NCI-H1694 (cell line): ENCODE data around the gene HERPUD2.

Experiments
- DNase-seq: peaks from one replicate; lab custom pipeline; 2025; lab: John Stamatoyannopoulos, UW

HERPUD2 gene

DNA sequence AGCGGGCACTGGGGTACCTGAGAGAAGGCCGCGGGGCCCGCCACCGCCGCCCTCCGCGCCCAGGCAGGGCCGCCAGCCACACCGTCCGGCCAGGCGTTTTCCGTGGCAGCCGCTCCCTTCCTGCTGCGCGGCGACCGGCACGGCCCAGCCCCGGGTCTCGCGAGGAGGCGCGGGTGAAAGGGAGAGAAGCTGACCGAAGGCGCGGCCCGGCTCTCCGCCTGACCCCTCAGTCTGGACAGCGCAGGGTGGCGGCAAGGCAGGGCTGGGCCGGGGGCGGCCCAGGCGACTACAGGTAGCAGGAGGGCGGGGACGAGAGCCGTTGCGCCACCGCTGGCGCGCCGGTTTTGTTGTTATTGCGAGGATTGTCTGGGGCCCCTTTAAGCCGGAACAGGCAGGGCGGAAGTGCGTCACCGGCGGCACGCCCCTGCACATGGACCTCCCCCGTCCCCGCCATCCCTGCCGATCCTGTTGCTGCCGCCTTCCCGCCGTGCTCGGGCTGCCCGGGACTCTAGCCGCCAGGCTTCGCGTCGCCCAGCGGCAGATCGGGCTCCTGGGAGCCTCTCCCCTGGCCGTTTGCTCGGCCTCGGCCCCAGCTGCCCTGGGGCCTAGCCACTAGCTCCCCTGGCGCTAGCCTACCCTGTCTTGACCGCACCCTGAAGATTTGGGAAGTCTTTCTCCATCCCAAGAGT, at the start of gene HERPUD2:
TSS of gene HERPUD2 (minus strand) at position 352 of the 689 bp plus-strand sequence. CDS start 805 bp downstream, outside the sequence.
- DNase-seq, result peak; percentile 83

- no peak for DNase-seq
Measured at GRCh38 chr7:35738889-35739288, 44.0 kb upstream of the HERPUD2 start.

GRCh38 chr7:35736725-35737124, 41.8 kb upstream of the HERPUD2 start:
- no peak for DNase-seq

GRCh38 chr7:35735396-35735795, 40.5 kb upstream of the HERPUD2 start:
- no peak for DNase-seq

DNA sequence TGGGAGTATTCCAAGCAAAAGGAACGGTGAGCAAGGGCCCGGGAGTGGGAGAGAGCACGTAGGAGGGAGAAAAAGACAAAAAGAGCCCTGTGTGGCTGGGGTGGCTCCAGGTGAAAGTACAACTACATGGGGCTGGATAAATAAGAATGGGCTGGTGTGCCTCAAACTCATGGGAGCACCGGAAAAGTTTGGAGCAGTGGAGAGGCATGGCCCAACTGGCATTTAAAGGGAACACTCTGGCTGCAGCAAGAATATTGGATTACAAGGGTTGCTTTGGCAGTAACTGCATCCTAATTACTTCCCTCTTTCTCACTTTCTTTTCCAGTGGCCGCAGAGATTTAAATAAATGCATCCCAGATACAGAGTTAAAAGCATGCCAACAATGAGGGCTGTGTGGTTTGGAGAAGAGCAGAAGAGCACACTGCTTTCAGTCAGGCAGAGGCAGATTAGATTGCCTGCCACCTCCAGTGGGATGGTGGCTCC, 39.1 kb upstream of the HERPUD2 start:
- DNase-seq, result no peak

DNA sequence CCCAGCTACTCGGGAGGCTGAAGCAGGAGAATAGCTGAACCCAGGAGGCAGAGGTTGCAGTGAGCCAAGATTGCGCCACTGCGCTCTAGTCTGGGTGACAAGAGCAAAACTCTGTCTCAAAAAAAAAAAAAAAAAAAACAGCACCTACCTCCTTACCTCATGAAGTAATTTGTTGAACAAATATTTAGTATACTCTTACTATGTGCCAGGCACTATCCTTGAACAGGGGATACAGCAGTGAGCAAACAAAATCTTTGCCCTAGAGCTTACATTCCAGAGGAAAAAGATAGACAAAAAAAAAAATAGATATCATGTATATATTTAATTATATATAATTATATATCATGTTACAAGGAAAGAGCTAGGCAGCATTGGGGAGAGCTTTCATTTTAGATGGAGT, 36.4 kb upstream of the HERPUD2 start:
- DNase-seq, result no peak

DNA sequence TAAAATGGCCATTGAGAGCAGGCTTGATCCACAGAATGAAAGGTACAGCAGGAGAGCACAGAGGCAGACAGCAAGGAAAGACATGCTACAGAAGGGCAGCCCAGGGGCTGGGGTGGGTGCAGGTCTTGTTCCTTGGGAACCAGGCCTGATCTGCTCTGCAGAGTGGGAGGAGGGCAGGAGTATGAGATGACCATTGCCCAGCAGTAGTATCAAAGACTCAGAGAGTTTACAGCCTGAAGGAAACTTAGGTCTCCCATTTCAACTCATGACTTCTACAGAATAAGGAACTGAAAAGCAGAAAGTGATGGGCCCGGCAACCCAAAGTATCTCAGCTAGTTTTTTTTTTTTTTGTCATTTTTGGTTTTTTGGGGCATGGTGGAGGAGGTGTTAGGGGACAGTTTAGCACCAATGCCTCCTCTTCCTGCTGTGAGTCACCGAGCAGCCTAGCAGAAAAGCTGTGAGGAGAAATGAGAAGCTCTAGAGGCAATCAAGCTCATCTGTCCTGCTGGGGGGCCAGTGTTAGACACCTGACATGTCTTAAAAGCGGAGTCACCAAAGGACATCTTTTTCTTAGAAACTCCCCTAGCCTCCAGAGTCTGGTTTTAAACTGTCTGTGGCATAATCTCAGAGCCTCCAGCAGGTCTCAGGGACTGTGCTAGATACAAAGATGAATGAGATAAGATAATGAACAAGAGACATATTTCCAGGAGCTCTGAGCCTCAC, 34.3 kb upstream of the HERPUD2 start:
- DNase-seq, result no peak

DNA sequence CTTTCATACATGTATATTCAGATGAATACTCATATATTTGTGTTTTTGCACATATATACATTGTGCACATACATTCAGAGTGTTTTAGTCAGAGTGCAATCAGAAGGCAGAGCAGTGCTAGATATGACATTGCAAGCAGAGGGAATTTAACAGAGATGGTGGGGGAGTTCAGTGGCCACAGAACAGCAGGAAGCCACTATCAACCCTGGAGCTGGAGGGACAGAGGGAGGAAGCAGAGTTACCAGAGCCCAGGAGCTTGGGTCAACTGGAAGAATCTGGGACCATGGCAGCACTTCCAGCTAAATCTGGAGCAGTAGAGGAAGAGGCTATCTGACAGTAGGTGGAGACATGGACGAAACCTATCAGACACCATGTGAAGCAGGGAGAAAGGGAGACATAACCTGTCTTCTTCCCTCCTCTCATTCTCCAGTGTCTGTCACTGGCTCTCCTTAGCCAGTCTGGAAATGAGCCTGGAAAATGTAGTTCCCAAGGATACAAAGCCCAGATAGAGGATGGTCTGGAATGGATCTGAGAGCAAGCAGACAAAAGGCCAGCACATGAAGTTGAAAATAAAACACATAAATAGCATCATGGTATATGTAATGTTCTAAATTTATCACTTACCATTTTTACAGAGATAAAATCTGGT, 33.6 kb upstream of the HERPUD2 start:
- no peak for DNase-seq

GRCh38 chr7:35727571-35727970, 32.6 kb upstream of the HERPUD2 start:
- no peak for DNase-seq

- no peak for DNase-seq
Measured at GRCh38 chr7:35726654-35727053, 31.7 kb upstream of the HERPUD2 start.

- no peak for DNase-seq
Measured at GRCh38 chr7:35725280-35725680, 30.3 kb upstream of the HERPUD2 start.

GRCh38 chr7:35723011-35723410, 28.1 kb upstream of the HERPUD2 start:
- DNase-seq, result no peak

- no peak for DNase-seq
Measured at GRCh38 chr7:35722054-35722849, 27.3 kb upstream of the HERPUD2 start.

DNA sequence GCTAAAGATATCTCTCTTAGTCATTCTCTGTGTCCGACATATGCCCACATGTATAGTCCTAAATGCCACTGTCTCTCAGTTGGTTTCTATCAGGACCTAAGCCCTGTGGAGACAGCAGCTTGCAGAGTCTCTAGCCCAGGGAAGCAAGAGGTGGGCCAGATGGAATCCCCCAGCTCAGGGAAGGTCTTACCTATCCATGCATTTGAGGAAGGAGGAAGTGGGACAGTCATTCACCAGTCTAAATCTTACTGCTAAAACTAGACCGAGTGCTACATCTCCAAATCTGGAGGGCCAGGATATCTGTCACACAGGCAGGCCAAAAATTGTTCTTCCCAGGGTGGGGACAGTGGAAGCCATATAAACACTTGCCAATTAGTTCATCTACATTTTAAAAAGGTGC, 26.4 kb upstream of the HERPUD2 start:
- no peak for DNase-seq

DNA sequence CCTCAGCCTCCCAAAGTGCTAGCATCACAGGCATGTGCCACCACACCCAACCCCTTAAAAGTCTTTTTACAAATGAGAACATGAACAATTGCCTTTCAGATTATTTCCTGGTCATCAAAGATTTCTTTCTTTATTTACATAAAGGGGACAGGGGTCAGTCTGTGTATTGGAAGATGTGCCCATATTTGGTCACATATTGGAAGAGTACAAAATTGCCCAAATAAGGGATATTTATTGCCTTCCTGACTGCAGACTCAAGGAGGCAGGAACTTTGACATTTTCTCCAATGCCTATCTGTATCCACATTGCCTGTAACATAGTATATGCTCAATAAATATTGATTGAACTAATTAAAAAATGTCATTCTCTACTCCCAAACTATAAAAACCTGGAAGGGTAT, 25.9 kb upstream of the HERPUD2 start:
- no peak for DNase-seq

GRCh38 chr7:35720032-35720431, 25.1 kb upstream of the HERPUD2 start:
- no peak for DNase-seq

- DNase-seq, result no peak
Measured at GRCh38 chr7:35718047-35718446, 23.1 kb upstream of the HERPUD2 start.

DNA sequence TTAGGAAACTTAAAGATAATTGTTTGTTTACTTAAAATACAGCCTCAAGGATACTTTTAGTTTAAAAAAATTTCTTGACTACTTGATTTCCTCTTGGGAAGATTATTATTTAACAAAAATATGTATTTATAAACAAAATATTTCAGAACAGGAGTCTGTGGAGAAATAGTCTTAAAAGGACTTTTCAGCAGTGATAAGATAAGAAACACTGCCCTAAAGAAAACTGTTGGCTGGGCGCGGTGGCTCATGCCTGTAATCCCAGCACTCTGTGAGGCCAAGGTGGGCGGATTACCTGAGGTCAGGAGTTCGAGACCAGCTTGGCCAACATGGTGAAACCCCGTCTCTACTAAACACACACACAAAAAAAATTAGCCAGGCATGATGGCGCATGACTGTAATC, 22.6 kb upstream of the HERPUD2 start:
- DNase-seq, result no peak

GRCh38 chr7:35717013-35717412, 22.1 kb upstream of the HERPUD2 start:
- DNase-seq, result no peak

DNA sequence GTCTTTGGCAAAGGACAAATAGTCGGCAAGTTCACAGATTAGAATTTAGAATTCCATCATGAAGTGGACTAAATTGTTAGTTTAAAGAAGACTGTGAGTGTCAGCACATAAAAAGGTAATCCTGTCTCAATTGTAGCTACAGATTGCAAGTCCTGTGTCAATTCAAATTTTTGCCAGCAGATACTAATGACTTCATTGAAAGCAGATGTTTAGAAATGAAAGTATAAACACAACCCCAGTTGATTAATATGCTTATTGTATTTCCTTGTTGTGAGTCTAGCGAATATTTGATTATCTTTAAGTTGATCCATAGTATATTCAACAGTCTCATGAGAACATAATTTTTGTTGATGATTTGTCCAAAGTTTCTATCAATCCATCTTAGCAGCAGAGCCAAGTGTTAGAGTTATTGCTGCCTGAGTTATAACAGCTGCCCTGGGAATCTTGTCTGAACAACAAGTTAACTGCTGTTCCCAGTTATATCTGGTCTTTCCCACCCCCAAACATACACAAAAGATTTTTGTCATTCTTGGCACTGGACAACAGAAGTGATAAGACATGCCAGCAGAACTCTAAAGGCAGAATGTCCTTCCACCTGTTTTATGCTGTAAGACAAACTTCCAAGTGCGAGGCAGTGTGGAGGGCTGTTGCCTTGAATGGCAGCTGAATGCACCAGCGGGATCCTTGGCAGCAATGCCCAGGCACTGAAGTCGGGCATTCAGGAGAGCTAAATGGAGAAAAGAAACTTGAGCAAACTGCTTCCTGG, 21.3 kb upstream of the HERPUD2 start:
- DNase-seq, result peak; percentile 47

- DNase-seq, result no peak
Measured at GRCh38 chr7:35714862-35715261, 19.9 kb upstream of the HERPUD2 start.
